Esophagus muscularis mucosa (tissue), 4 donors: ENCODE measurements around the gene TSR1. TPM values are rescaled to one million over a fixed set of nuclear protein-coding genes. Genes with fewer than 3 reads are reported as not detected.

ENCODE experiments used
- DNase-seq: peaks from one replicate; pipeline ENCODE4 v3.0.0-alpha.2; 2017; ENCODE audit errors: extremely low spot score
- H3K27ac ChIP-seq, 4 donors: fragments of 200-600 bp; sonication (generic); replicated peaks in 1 of 4; 1 replicate in 3 of 4; 2 replicates in 1 of 4; pipeline ENCODE4 v1.5.1; 2016 to 2019; ENCODE audit warnings: mild to moderate bottlenecking in 1 of 4
- H3K27me3 ChIP-seq, 4 donors: fragments of 200-600 bp; sonication (generic); one replicate each; pipeline versions ENCODE4 v1.5.1 to v1.6.0; 2016 to 2019
- H3K36me3 ChIP-seq, 4 donors: fragments of 200-600 bp; sonication (generic); one replicate each; pipeline ENCODE4 v1.5.1; 2016 to 2019
- H3K4me1 ChIP-seq, 4 donors: fragments of 200-600 bp; sonication (generic); one replicate each; pipeline ENCODE4 v1.5.1; 2016 to 2019
- H3K4me3 ChIP-seq, 4 donors: fragments of 200-600 bp; sonication (generic); 1 replicate in 2 of 4; 2 replicates in 2 of 4; pipeline ENCODE4 v1.5.1; 2016 to 2019; ENCODE audit warnings: mild to moderate bottlenecking in 4 of 4, moderate library complexity in 1 of 4
- H3K9me3 ChIP-seq, 4 donors: fragments of 200-600 bp; sonication (generic); 1 replicate in 3 of 4; 2 replicates in 1 of 4; pipeline ENCODE4 v1.5.1; 2016 to 2019
- CTCF ChIP-seq, 3 experiments: fragments of 200-600 bp in 2 of 3; fragments of 450-650 bp in 1 of 3; sonication (generic) in 2 of 3; IDR thresholded peaks; one replicate each; pipeline ENCODE4 v1.5.1; 2017 to 2019; ENCODE audit warnings: antibody characterized with exemption in 3 of 3, mild to moderate bottlenecking in 2 of 3, moderate library complexity in 1 of 3
- EP300 ChIP-seq: sonication (generic); formaldehyde crosslinking; IDR thresholded peaks from one replicate; pipeline ENCODE4 v1.6.1; 2017; ENCODE audit warnings: antibody characterized with exemption
- POLR2A ChIP-seq: fragments of 450-650 bp; IDR thresholded peaks from one replicate; pipeline ENCODE4 v1.6.1; 2017; ENCODE audit warnings: antibody characterized with exemption, moderate library complexity, mild to moderate bottlenecking, low read depth
- POLR2AphosphoS5 ChIP-seq, 2 donors: sonication (generic); formaldehyde crosslinking; IDR thresholded peaks; one replicate each; pipeline ENCODE4 v1.6.1; 2017; ENCODE audit warnings: antibody characterized with exemption in 2 of 2
- WGBS: methylation state at CpG from one replicate; pipeline ENCODE4 v1.1.5; 2018; 5-methylcytosine and 5-hydroxymethylcytosine counted together
- intact Hi-C: fragments of 100-400 bp; cut with DNase I; formaldehyde crosslinking; loops from one replicate; pipeline ENCODE4 v1.15.1; 2023
- total RNA-seq, 4 donors: library from RNA; depleted of rRNA; stranded (reverse); fragments of >200 nt; gene quantifications; one replicate each; pipeline versions ENCODE4 v1.1.0 to v1.2.1, GENCODE V29; 2016

TSR1 gene
- total RNA-seq, 4 donors from 2014 or later = 49.0 to 57.2 (median 55.1) TPM

GRCh38 chr17:2302778-2303203 lies 33.5 kb downstream of the TSR1 start:
- no peak for DNase-seq
- 1% methylated on average over 10 of the region's 12 CpGs for WGBS
- peaks cover 10 to 36% (median 32%) of the 10 kb centered on the region in 4 donors for H3K4me1 ChIP-seq
- no peaks in the 10 kb centered on the region for H3K9me3 ChIP-seq
- peaks cover 4 to 33% (median 24%) of the 10 kb centered on the region in 4 donors for H3K36me3 ChIP-seq
- intact Hi-C loops = no loop called here
- H3K4me3 ChIP-seq = peak overlapping the region; percentile 89 to 94 (median 92)
- no peaks in the 10 kb centered on the region for H3K27me3 ChIP-seq
- H3K27ac ChIP-seq = peak overlapping the region; percentile 87 to 96 (median 92)
- TF ChIP-seq EP300 = no peak
- no peak for TF ChIP-seq CTCF (IDR thresholded peaks at IDR 0.05)
- TF ChIP-seq POLR2A = no peak
- TF ChIP-seq POLR2AphosphoS5 (IDR thresholded peaks at IDR 0.05) = no peak

- Histone ChIP-seq H3K27me3 (no peaks in the 10 kb centered on the region), H3K36me3 (peaks cover 10 to 57% (median 51%) of the 10 kb centered on the region in 4 donors), H3K4me3 (no peak overlapping the region), H3K4me1 (peaks cover 10 to 39% (median 35%) of the 10 kb centered on the region in 4 donors), H3K9me3 (no peaks in the 10 kb centered on the region), H3K27ac (no peak overlapping the region)
- no peak for DNase-seq
- intact Hi-C loops = no loop called here
- 92% methylated on average over 22 of the region's 22 CpGs for WGBS
- TF ChIP-seq CTCF (IDR thresholded peaks at IDR 0.05) (no peak), POLR2A (no peak), POLR2AphosphoS5 (IDR thresholded peaks at IDR 0.05) (no peak), EP300 (no peak)
Measured at GRCh38 chr17:2299756-2300155, 36.5 kb downstream of the TSR1 start.

- H3K27ac ChIP-seq = no peak overlapping the region
- no peak for DNase-seq
- intact Hi-C loops = no loop called here
- 88% methylated on average over 7 of the region's 12 CpGs for WGBS
- H3K4me3 ChIP-seq = no peak overlapping the region
- no peaks in the 10 kb centered on the region for H3K27me3 ChIP-seq
- TF ChIP-seq POLR2AphosphoS5 (IDR thresholded peaks at IDR 0.05) = no peak
- no peak for TF ChIP-seq CTCF (IDR thresholded peaks at IDR 0.05)
- no peak for TF ChIP-seq POLR2A
- TF ChIP-seq EP300 = no peak
- H3K9me3 ChIP-seq = no peaks in the 10 kb centered on the region
- H3K36me3 ChIP-seq = peaks cover 10 to 64% (median 57%) of the 10 kb centered on the region in 4 donors
- peaks cover 10 to 35% (median 30%) of the 10 kb centered on the region in 4 donors for H3K4me1 ChIP-seq
Measured at GRCh38 chr17:2299136-2299535, 37.1 kb downstream of the TSR1 start.

- Histone ChIP-seq H3K9me3 (no peaks in the 10 kb centered on the region), H3K4me3 (no peak overlapping the region), H3K27me3 (no peaks in the 10 kb centered on the region), H3K27ac (no peak overlapping the region), H3K36me3 (peaks cover 20 to 85% (median 76%) of the 10 kb centered on the region in 4 donors), H3K4me1 (peaks cover 3 to 25% (median 20%) of the 10 kb centered on the region in 4 donors)
- WGBS = 91% methylated on average over 5 of the region's 5 CpGs
- intact Hi-C loops = no loop called here
- no peak for DNase-seq
- TF ChIP-seq POLR2AphosphoS5 (IDR thresholded peaks at IDR 0.05) = no peak
Measured at GRCh38 chr17:2297023-2297422, 39.2 kb downstream of the TSR1 start.

GRCh38 chr17:2295575-2295974 lies 40.7 kb downstream of the TSR1 start:
- Histone ChIP-seq H3K9me3 (no peaks in the 10 kb centered on the region), H3K36me3 (peaks cover 24 to 96% (median 89%) of the 10 kb centered on the region in 4 donors), H3K27me3 (no peaks in the 10 kb centered on the region), H3K4me1 (peaks cover 0 to 12% (median 6%) of the 10 kb centered on the region in 4 donors), H3K27ac (no peak overlapping the region), H3K4me3 (no peak overlapping the region)
- TF ChIP-seq POLR2AphosphoS5 (IDR thresholded peaks at IDR 0.05) (no peak), CTCF (IDR thresholded peaks at IDR 0.05) (no peak), EP300 (no peak), POLR2A (no peak)
- no peak for DNase-seq
- 71% methylated on average over 1 of the region's 1 CpG for WGBS
- intact Hi-C loops = no loop called here
